ENCODE results near the gene SLC44A4.

DNA sequence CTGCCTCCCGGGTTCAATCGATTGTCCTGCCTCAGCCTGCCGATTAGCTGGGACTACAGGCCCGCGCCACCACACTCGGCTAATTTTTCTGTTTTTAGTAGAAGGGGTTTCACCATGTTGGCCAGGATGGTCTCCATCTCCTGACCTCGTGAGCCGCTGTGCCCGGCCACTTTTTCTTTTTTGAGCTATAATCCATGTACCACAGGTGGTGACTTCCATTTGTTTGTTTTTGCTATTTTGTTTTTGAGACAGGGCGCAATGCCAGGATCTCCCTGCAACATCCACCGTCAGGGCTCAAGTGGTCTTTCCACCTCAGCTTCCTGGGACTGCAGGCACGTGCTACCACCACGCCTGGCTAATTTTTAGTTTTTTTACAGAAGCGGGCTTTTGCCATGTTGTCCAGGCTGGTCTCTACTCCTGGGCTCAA, 42.7 kb downstream of the SLC44A4 start:
- TF ChIP-seq CTCF (IDR thresholded peaks at IDR 0.05 in 4 of 5, conservative IDR thresholded peaks at IDR 0.05 in 1 of 5): no peak
- TF ChIP-seq POLR2A (IDR thresholded peaks at IDR 0.05): no peak
